Measurements from ENCODE around the gene ABCC9.

Gene ABCC9

DNA sequence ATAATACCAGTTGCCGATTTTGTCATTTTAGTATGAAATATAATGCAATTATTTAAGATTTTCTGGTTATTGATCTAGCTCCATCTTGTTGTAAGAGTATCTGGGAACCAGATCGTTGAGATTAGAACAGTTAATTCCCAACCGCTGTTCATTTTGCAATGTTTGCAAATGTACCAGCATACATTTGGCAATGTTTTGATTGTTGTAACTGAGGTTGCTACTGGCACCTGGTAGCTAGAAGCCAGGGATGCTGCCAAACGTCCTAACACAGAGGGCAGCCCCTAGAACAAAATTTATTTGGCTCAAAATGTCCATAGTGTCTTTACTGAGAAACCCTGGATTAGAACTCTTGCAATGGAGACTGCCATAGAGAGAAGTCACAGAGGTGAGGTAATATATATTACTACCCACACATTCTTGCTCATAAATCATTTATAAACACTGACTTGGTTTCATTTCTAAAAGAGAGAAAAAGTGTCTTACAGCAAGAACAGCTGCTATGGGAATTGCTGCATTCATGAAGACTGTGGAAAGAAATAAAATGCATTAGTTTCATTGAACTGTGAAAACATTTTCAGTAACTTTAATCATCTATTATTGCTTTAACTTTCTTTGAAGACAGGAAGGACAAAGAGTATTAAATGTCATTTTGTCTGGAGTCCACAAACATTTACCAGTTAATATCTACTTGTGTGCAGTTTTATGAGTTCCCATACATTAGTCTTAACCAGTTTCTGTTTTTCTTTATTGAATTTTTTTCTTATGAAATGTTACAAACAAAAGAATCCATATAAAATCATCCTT lies 46.2 kb downstream of the ABCC9 start:
- H3K27ac ChIP-seq: no peak overlapping the region

DNA sequence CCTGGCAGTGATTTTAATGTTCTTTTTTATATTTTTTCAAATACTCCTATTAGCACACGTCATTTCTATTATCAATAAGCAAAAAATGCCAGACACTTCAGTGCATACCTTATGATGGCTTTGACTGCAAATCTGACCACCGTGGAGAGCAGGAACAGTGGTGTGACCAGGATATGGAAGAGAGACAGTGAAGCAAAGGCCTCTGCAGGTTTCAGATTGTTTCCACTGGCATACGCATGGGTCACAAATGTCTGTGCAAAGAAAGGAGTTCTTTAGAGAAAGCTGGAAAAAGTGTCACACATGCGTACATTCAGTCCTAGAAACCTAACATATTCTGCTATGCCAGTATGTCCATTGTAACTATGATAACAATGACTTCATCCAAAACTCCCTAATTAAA lies 47.3 kb downstream of the ABCC9 start:
- TF ChIP-seq, protein P1, sequence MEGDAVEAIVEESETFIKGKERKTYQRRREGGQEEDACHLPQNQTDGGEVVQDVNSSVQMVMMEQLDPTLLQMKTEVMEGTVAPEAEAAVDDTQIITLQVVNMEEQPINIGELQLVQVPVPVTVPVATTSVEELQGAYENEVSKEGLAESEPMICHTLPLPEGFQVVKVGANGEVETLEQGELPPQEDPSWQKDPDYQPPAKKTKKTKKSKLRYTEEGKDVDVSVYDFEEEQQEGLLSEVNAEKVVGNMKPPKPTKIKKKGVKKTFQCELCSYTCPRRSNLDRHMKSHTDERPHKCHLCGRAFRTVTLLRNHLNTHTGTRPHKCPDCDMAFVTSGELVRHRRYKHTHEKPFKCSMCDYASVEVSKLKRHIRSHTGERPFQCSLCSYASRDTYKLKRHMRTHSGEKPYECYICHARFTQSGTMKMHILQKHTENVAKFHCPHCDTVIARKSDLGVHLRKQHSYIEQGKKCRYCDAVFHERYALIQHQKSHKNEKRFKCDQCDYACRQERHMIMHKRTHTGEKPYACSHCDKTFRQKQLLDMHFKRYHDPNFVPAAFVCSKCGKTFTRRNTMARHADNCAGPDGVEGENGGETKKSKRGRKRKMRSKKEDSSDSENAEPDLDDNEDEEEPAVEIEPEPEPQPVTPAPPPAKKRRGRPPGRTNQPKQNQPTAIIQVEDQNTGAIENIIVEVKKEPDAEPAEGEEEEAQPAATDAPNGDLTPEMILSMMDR (conservative IDR thresholded peaks at IDR 0.05; ENCODE audit: low read depth, low read length): no peak
- H3K27ac ChIP-seq: no peak overlapping the region

More for the DNA sequence above, 46.2 kb downstream of the ABCC9 start:
- H3K36me3 ChIP-seq (ENCODE audit: insufficient read depth): no peaks in the 10 kb centered on the region
- H3K4me1 ChIP-seq (ENCODE audit: low read depth, poor library complexity, severe bottlenecking): no peaks in the 10 kb centered on the region
- H3K4me2 ChIP-seq: no peak overlapping the region
- H3K4me3 ChIP-seq (IDR thresholded peaks at IDR 0.05; ENCODE audit: insufficient read depth, low read depth, low read length): no peak overlapping the region
- TF ChIP-seq, protein P1 (conservative IDR thresholded peaks at IDR 0.05; ENCODE audit: low read depth, low read length): no peak
- H2AFZ ChIP-seq (ENCODE audit: low read depth): no peak overlapping the region
- H4K20me1 ChIP-seq (ENCODE audit: insufficient read depth): no peaks in the 10 kb centered on the region
- no peak overlapping the region for H3K9ac ChIP-seq
- no peaks in the 10 kb centered on the region for H3K79me2 ChIP-seq (ENCODE audit: insufficient read depth, low read depth)
- H3K27me3 ChIP-seq (ENCODE audit: insufficient read depth, low read depth): no peaks in the 10 kb centered on the region

DNA sequence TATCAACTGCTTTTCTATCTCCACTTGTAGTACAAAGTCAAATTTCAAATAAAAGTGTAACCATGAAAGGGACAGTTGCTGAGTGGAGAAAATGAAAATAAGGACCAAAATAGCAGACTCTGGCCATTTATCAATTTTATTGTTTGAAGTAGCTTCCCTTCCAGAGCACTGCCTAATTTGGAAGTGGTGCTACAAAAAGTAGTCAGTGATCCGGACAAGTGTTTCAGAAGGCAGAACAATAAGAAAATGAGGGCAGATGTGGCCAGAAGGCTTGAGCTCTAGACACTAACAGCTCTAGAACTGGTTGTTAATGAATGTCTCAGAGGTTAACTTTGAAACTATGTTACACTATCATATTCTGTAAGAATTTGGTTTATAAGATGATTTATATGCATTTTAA lies 48.9 kb downstream of the ABCC9 start:
- Histone ChIP-seq H3K79me2 (ENCODE audit: insufficient read depth, low read depth) (no peaks in the 10 kb centered on the region), H4K20me1 (ENCODE audit: insufficient read depth) (no peaks in the 10 kb centered on the region), H3K9ac (no peak overlapping the region), H3K36me3 (ENCODE audit: insufficient read depth) (no peaks in the 10 kb centered on the region), H3K4me2 (no peak overlapping the region), H3K4me1 (ENCODE audit: low read depth, poor library complexity, severe bottlenecking) (no peaks in the 10 kb centered on the region), H3K4me3 (IDR thresholded peaks at IDR 0.05; ENCODE audit: insufficient read depth, low read depth, low read length) (no peak overlapping the region), H2AFZ (ENCODE audit: low read depth) (no peak overlapping the region), H3K27ac (no peak overlapping the region), H3K27me3 (ENCODE audit: insufficient read depth, low read depth) (no peaks in the 10 kb centered on the region)
- TF ChIP-seq, protein P1 (conservative IDR thresholded peaks at IDR 0.05; ENCODE audit: low read depth, low read length): no peak

More for the DNA sequence above, 47.3 kb downstream of the ABCC9 start:
- H3K4me1 ChIP-seq (ENCODE audit: low read depth, poor library complexity, severe bottlenecking): no peaks in the 10 kb centered on the region
- no peak overlapping the region for H3K4me3 ChIP-seq (IDR thresholded peaks at IDR 0.05; ENCODE audit: insufficient read depth, low read depth, low read length)
- H3K4me2 ChIP-seq: no peak overlapping the region
- no peaks in the 10 kb centered on the region for H3K27me3 ChIP-seq (ENCODE audit: insufficient read depth, low read depth)
- no peak overlapping the region for H3K9ac ChIP-seq
- H2AFZ ChIP-seq (ENCODE audit: low read depth): no peak overlapping the region
- no peaks in the 10 kb centered on the region for H3K79me2 ChIP-seq (ENCODE audit: insufficient read depth, low read depth)
- no peaks in the 10 kb centered on the region for H3K36me3 ChIP-seq (ENCODE audit: insufficient read depth)
- H4K20me1 ChIP-seq (ENCODE audit: insufficient read depth): no peaks in the 10 kb centered on the region

DNA sequence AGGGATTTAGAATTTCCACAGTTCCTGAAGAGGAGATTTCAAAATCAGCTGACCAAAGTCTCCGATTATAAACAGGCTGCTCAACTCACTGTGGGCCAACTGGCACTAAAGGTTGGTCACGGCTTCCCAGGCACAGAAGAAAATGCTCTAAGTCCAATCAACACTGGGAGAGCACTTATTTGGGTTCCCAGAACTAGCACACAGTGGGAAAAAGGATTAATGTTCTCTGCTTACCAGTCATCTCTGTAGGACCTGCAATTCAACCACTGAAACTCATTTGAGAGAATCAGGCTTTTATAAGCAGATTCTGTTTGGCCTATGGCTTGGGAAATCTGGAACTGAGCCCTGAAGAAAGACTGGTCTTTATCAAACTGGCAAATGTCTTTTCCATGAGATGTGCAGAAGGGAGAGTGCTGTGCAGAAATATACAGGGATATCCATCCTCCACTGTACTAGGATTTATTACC lies 49.4 kb downstream of the ABCC9 start:
- TF ChIP-seq, protein P1 (conservative IDR thresholded peaks at IDR 0.05; ENCODE audit: low read depth, low read length): no peak
- Histone ChIP-seq H3K27me3 (ENCODE audit: insufficient read depth, low read depth) (no peaks in the 10 kb centered on the region), H3K79me2 (ENCODE audit: insufficient read depth, low read depth) (no peaks in the 10 kb centered on the region), H4K20me1 (ENCODE audit: insufficient read depth) (no peaks in the 10 kb centered on the region), H3K9ac (no peak overlapping the region), H2AFZ (ENCODE audit: low read depth) (no peak overlapping the region), H3K36me3 (ENCODE audit: insufficient read depth) (no peaks in the 10 kb centered on the region), H3K4me3 (IDR thresholded peaks at IDR 0.05; ENCODE audit: insufficient read depth, low read depth, low read length) (no peak overlapping the region), H3K4me1 (ENCODE audit: low read depth, poor library complexity, severe bottlenecking) (no peaks in the 10 kb centered on the region), H3K4me2 (no peak overlapping the region), H3K27ac (no peak overlapping the region)

Measured in KMS-11 (cell line).